Transverse colon (tissue), 4 donors: Measurements from ENCODE around the gene HGFAC.

Source experiments
- CTCF ChIP-seq, 5 experiments: fragments of 200-600 bp in 3 of 5; fragments of 450-650 bp in 2 of 5; sonication (generic) in 3 of 5; IDR thresholded peaks; 1 replicate in 2 of 5; 2 replicates in 3 of 5; pipeline ENCODE4 v1.5.1; 2016 to 2017; ENCODE audit warnings: antibody characterized with exemption in 5 of 5, inconsistent platforms in 3 of 5, mild to moderate bottlenecking in 2 of 5, moderate library complexity in 1 of 5
- EP300 ChIP-seq: sonication (generic); formaldehyde crosslinking; IDR thresholded peaks from one replicate; pipeline ENCODE4 v1.6.1; 2017; ENCODE audit warnings: antibody characterized with exemption, low read depth
- POLR2A ChIP-seq: fragments of 450-650 bp; IDR thresholded peaks from one replicate; pipeline ENCODE4 v1.6.1; 2016; ENCODE audit warnings: antibody characterized with exemption, mild to moderate bottlenecking, moderate library complexity
- POLR2AphosphoS5 ChIP-seq, 3 donors: sonication (generic); formaldehyde crosslinking; IDR thresholded peaks; one replicate each; pipeline ENCODE4 v1.6.1; 2016; ENCODE audit warnings: antibody characterized with exemption in 3 of 3

GRCh38 chr4:3475713-3476260, 34.0 kb downstream of the HGFAC start:
- TF ChIP-seq CTCF (IDR thresholded peaks at IDR 0.05) = no peak
- TF ChIP-seq POLR2A = no peak
- no peak for TF ChIP-seq EP300
- TF ChIP-seq POLR2AphosphoS5 (IDR thresholded peaks at IDR 0.05) = no peak
